DOHH2 (cell line): Measurements from ENCODE around the gene TAS1R2.

Experiments used
- CTCF ChIP-seq: fragments of 200-600 bp; sonication (generic); IDR thresholded peaks from one replicate; pipeline ENCODE4 v1.5.1; 2014; ENCODE audit warnings: antibody characterized with exemption, mild to moderate bottlenecking, low read depth, low read length; ENCODE audit not compliant: poor library complexity, severe bottlenecking
- EZH2phosphoT487 ChIP-seq: fragments of 200-600 bp; sonication (generic); IDR thresholded peaks from 2 replicates; pipeline ENCODE4 v1.6.1; 2017; ENCODE audit warnings: borderline replicate concordance, mild to moderate bottlenecking, antibody characterized with exemption, low read length, moderate library complexity, mixed read lengths

DNA sequence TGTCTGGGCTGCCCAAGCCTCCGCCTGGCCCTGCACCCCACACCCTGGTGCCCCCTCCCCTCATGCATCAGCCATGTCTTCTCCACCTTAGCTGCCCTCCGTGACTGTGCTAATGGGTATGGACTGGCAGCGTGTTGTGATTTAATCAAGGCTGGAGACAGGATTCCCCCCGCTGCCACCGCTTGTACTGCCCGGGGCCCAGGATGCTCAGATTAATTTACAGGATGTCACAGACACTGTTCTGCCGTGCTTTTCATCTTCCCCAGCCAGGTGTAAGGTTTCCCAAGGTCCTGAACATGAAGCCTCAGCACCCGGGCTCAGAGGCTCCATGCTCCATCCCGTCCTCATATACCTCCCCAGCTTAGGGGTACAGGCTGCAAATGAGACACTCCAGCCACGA is 66.3 kb downstream of the TAS1R2 start:
- TF ChIP-seq CTCF (no peak), EZH2phosphoT487 (no peak)
